Ovary (tissue), 3 donors: Measurements from ENCODE around the gene ELK3.

Experiments
- EP300 ChIP-seq: sonication (generic); formaldehyde crosslinking; IDR thresholded peaks from one replicate; pipeline ENCODE4 v1.6.1; 2017; ENCODE audit warnings: antibody characterized with exemption
- POLR2A ChIP-seq: fragments of 450-650 bp; IDR thresholded peaks from one replicate; pipeline ENCODE4 v1.6.1; 2017; ENCODE audit warnings: antibody characterized with exemption, mild to moderate bottlenecking, moderate library complexity
- TF ChIP-seq, protein P1 (sequence below), 3 donors: fragments of 450-650 bp in 2 of 3; fragments of 200-600 bp in 1 of 3; IDR thresholded peaks; one replicate each; pipeline versions ENCODE4 v1.5.1 to v1.8.0; 2016 to 2022; ENCODE audit warnings: antibody characterized with exemption in 3 of 3, mild to moderate bottlenecking in 1 of 3
- donor health status: DM: no; HTN: no; CAD: no.

GRCh38 chr12:96311191-96311590 lies 117.0 kb downstream of the ELK3 start:
- TF ChIP-seq, protein P1, sequence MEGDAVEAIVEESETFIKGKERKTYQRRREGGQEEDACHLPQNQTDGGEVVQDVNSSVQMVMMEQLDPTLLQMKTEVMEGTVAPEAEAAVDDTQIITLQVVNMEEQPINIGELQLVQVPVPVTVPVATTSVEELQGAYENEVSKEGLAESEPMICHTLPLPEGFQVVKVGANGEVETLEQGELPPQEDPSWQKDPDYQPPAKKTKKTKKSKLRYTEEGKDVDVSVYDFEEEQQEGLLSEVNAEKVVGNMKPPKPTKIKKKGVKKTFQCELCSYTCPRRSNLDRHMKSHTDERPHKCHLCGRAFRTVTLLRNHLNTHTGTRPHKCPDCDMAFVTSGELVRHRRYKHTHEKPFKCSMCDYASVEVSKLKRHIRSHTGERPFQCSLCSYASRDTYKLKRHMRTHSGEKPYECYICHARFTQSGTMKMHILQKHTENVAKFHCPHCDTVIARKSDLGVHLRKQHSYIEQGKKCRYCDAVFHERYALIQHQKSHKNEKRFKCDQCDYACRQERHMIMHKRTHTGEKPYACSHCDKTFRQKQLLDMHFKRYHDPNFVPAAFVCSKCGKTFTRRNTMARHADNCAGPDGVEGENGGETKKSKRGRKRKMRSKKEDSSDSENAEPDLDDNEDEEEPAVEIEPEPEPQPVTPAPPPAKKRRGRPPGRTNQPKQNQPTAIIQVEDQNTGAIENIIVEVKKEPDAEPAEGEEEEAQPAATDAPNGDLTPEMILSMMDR (IDR thresholded peaks at IDR 0.05), result no peak
- TF ChIP-seq POLR2A (no peak), EP300 (no peak)
